Activated CD4-positive, alpha-beta T cell treated with anti-CD3 and anti-CD28 coated beads, Interleukin-2, amount 50 U/mL, for 4 hours (primary cell): ENCODE results near the gene YDJC.
"Not testable (repeated sequence)": the region's sequence is repeated elsewhere in the genome, so short reads cannot be mapped to it uniquely, and the experiment has no call there.

ENCODE experiments used
- DNase-seq, 2 experiments: peaks; one replicate each; pipeline ENCODE4 v3.0.0-alpha.2; 2020

YDJC gene

GRCh38 chr22:21651521-21652009 is 21.7 kb upstream of the YDJC start:
- DNase-seq: no peak

- DNase-seq: no peak
These were observed 21.1 kb upstream of the YDJC start for GRCh38 chr22:21650823-21651520.

GRCh38 chr22:21650280-21650679 is 20.5 kb upstream of the YDJC start:
- DNase-seq: no peak

GRCh38 chr22:21646608-21647590 is 17.1 kb upstream of the YDJC start:
- peak; percentile 76 to 80 for DNase-seq

GRCh38 chr22:21645513-21645912 is 15.7 kb upstream of the YDJC start:
- DNase-seq: not testable (repeated sequence)

- DNase-seq: no peak
These were observed 13.9 kb upstream of the YDJC start for GRCh38 chr22:21643533-21644357.

- DNase-seq: peak; percentile 51 to 56
These were observed 13.0 kb upstream of the YDJC start for GRCh38 chr22:21642584-21643448.

GRCh38 chr22:21641789-21642583 is 12.2 kb upstream of the YDJC start, which contains the start of gene SDF2L1:
Gene SDF2L1 (plus strand): TSS chr22:21642302. CDS start chr22:21642337, 35 bp downstream.
- DNase-seq: peak; percentile 97

- no peak for DNase-seq
These were observed 11.6 kb upstream of the YDJC start for GRCh38 chr22:21641417-21641788.

- no peak for DNase-seq
These were observed 11.0 kb upstream of the YDJC start for GRCh38 chr22:21640810-21641209.

- DNase-seq: no peak
These were observed 9.5 kb upstream of the YDJC start for GRCh38 chr22:21639359-21639758.

GRCh38 chr22:21637450-21637849 is 7.6 kb upstream of the YDJC start:
- DNase-seq: not testable (repeated sequence)

GRCh38 chr22:21636629-21637218 is 6.9 kb upstream of the YDJC start:
- DNase-seq: no peak

GRCh38 chr22:21635771-21636510 is 6.1 kb upstream of the YDJC start:
- DNase-seq: no peak

- no peak for DNase-seq
These were observed 5.0 kb upstream of the YDJC start for GRCh38 chr22:21634844-21635243.

GRCh38 chr22:21634081-21634480 is 4.3 kb upstream of the YDJC start:
- no peak for DNase-seq

GRCh38 chr22:21633481-21633880 is 3.7 kb upstream of the YDJC start:
- no peak for DNase-seq

- DNase-seq: no peak
These were observed 3.1 kb upstream of the YDJC start for GRCh38 chr22:21632931-21633330.

GRCh38 chr22:21632237-21632895 is 2.5 kb upstream of the YDJC start, which contains the start of gene CCDC116:
Gene CCDC116 (plus strand): TSS chr22:21632760. CDS start chr22:21633182, 422 bp downstream.
- peak; percentile 30 to 51 for DNase-seq
